MCF 10A (cell line): ENCODE results near the gene CFAP46. TPM values are rescaled to one million over a fixed set of nuclear protein-coding genes. Genes with fewer than 3 reads are reported as not detected.

Experiments
- BruUV-seq: library from RNA; stranded (reverse); fragments of 400-500 nt; replicated peaks from 2 replicates; lab custom pipeline; 2021; lab: Mats Ljungman, UMichigan
- CTCF ChIA-PET: fragments of 300-600 bp; sonication (Branson Sonifier 250); formaldehyde crosslinking; extraction: SDS; loops from one replicate; lab custom pipeline; 2021; ENCODE audit warnings: antibody characterized with exemption, inconsistent platforms; lab: Yijun Ruan, JAX
- POLR2A ChIA-PET: fragments of 300-600, 350-650 bp; sonication (Branson Sonifier 250); formaldehyde crosslinking; extraction: SDS; loops from one replicate; lab custom pipeline; 2020; ENCODE audit warnings: antibody characterized with exemption, inconsistent platforms; lab: Yijun Ruan, JAX
- DNase-seq: peaks from one replicate; pipeline ENCODE4 v3.0.0-alpha.2; 2018; ENCODE audit not compliant: unreplicated experiment
- H3K27ac Mint-ChIP-seq: one replicate; pipeline ENCODE4 v1.8.0; 2022; ENCODE audit warnings: mild to moderate bottlenecking, low read depth, mixed read lengths; ENCODE audit not compliant: unreplicated experiment
- H3K27me3 Mint-ChIP-seq: one replicate; pipeline ENCODE4 v1.8.0; 2022; ENCODE audit warnings: mixed read lengths; ENCODE audit not compliant: insufficient read depth, unreplicated experiment
- H3K36me3 Mint-ChIP-seq: one replicate; pipeline ENCODE4 v1.8.0; 2022; ENCODE audit warnings: mild to moderate bottlenecking, moderate library complexity, mixed read lengths; ENCODE audit not compliant: insufficient read depth, unreplicated experiment
- H3K4me1 Mint-ChIP-seq: one replicate; pipeline ENCODE4 v1.8.0; 2022; ENCODE audit warnings: mixed read lengths; ENCODE audit not compliant: insufficient read depth, unreplicated experiment
- H3K4me3 Mint-ChIP-seq: one replicate; pipeline ENCODE4 v1.8.0; 2022; ENCODE audit warnings: mild to moderate bottlenecking, moderate library complexity, mixed read lengths; ENCODE audit not compliant: unreplicated experiment
- H3K9me3 Mint-ChIP-seq: one replicate; pipeline ENCODE4 v1.8.0; 2022; ENCODE audit warnings: mixed read lengths; ENCODE audit not compliant: unreplicated experiment
- intact Hi-C: fragments of 100-400 bp; cut with micrococcal nuclease; formaldehyde crosslinking; loops from 2 replicates; pipeline ENCODE4 v1.14.1; 2022
- total RNA-seq: library from RNA; stranded (reverse); gene quantifications from 2 replicates; pipeline ENCODE4 v1.2.3, GENCODE V29; 2022
- TF ChIP-seq, protein P1 (sequence below): fragments of 200-600 bp; IDR thresholded peaks from one replicate; pipeline ENCODE4 v1.8.0; 2022; ENCODE audit warnings: antibody characterized with exemption, mild to moderate bottlenecking; ENCODE audit not compliant: unreplicated experiment

Gene CFAP46
- total RNA-seq, 1 experiment from 2014 or later, result 0.33 TPM

DNA sequence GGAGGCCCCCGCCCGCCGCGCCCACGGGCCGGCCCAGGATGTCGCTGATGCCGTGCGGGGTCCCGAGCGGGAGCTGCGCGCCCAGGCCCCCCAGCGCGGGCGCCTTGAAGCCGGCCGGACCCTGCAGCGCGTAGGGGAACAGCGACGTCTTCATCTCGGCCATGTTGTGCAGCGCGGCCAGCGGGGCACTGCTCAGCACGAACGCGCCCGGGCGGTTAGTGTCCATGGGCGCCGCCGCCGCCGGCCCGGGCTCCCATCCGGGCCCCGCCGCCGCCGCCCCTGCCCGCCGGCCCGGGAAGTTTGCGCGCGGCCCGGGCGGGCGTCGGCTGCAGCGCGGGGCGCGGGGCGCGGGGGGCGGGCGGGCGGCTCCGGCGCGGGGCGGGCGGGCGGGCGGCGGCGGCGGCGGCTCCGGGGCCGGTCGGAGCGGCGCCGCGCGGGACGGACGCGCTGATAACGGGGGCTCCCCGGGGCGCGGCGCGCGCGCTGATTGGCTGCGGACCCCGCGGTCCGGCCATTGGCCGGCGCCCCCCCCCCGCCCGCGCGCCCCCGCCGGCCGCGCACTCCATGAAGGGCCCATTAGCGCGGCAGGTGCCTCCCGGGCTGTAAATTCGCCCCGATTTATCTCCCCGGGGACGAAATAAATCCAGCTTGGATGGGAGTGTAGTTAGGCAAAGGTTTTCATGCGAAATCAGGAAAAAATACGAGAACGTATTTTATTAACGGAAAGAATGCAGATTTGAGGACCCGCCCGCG is 156.5 kb downstream of the CFAP46 start, which contains the start of gene NKX6-2:
TSS of gene NKX6-2 (minus strand) at position 425 of the 753 bp plus-strand sequence. CDS start at position 226, 199 bp downstream.
- ChIA-PET POLR2A (no interaction called here), CTCF (no interaction called here)
- BruUV-seq, result no TSS peak
- no peak for DNase-seq
- no peaks in the 10 kb centered on the region for H3K4me1 Mint-ChIP-seq
- H3K27me3 Mint-ChIP-seq, result no peaks in the 10 kb centered on the region
- no peak within 1 kb of the TSS for H3K4me3 Mint-ChIP-seq
- TF ChIP-seq, protein P1, sequence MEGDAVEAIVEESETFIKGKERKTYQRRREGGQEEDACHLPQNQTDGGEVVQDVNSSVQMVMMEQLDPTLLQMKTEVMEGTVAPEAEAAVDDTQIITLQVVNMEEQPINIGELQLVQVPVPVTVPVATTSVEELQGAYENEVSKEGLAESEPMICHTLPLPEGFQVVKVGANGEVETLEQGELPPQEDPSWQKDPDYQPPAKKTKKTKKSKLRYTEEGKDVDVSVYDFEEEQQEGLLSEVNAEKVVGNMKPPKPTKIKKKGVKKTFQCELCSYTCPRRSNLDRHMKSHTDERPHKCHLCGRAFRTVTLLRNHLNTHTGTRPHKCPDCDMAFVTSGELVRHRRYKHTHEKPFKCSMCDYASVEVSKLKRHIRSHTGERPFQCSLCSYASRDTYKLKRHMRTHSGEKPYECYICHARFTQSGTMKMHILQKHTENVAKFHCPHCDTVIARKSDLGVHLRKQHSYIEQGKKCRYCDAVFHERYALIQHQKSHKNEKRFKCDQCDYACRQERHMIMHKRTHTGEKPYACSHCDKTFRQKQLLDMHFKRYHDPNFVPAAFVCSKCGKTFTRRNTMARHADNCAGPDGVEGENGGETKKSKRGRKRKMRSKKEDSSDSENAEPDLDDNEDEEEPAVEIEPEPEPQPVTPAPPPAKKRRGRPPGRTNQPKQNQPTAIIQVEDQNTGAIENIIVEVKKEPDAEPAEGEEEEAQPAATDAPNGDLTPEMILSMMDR, result no peak
- H3K36me3 Mint-ChIP-seq, result peaks cover 11% of the 10 kb centered on the region
- no peak within 1 kb of the TSS for H3K27ac Mint-ChIP-seq
- intact Hi-C loops, result no loop called here
- no peaks in the 10 kb centered on the region for H3K9me3 Mint-ChIP-seq

DNA sequence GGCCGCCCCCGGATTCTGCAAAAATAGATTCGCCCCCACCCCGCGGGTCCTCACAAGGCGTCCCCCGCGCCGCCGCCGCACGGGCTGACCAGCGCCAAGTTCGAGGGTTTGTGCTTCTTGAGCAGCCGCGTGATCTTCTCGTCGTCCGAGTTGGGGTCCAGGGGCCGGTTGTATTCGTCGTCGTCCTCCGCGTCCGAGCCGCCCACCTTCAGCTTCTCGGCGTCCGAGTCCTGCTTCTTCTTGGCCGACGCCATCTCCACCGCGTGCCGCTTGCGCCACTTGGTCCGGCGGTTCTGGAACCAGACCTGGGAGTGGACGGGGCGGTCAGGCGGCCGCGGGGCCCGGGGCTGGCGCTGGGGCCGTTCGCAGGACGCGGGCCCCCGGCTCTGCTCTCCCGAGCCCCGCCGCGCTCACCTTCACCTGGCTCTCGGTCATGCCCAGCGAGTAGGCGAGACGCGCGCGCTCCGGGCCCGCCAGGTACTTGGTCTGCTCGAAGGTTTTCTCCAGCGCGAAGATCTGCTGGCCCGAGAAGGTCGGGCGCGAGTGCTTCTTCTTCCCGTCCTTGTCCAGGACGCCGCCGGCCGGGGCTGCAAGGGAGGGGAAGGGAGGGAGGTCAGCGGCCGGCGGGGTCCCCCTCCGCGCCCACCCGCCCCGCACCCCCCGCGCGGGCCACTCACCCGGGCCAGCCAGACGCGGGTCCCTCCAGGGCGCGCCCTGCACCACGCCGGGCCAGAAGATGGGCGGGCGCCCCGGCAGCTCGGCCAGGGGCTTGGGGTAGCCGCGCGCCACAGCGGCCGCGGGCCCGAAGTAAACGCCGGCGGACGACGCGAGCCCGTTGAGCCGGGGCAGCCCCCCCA is 157.3 kb downstream of the CFAP46 start:
- Mint-ChIP-seq H3K9me3 (no peaks in the 10 kb centered on the region), H3K4me1 (no peaks in the 10 kb centered on the region), H3K27ac (no peak overlapping the region), H3K4me3 (no peak overlapping the region), H3K36me3 (peaks cover 11% of the 10 kb centered on the region), H3K27me3 (no peaks in the 10 kb centered on the region)
- TF ChIP-seq, protein P1, result no peak
- intact Hi-C loops, result no loop called here
- BruUV-seq, result no TSS peak
- DNase-seq, result no peak
- CTCF ChIA-PET, result no interaction called here
- POLR2A ChIA-PET, result no interaction called here

DNA sequence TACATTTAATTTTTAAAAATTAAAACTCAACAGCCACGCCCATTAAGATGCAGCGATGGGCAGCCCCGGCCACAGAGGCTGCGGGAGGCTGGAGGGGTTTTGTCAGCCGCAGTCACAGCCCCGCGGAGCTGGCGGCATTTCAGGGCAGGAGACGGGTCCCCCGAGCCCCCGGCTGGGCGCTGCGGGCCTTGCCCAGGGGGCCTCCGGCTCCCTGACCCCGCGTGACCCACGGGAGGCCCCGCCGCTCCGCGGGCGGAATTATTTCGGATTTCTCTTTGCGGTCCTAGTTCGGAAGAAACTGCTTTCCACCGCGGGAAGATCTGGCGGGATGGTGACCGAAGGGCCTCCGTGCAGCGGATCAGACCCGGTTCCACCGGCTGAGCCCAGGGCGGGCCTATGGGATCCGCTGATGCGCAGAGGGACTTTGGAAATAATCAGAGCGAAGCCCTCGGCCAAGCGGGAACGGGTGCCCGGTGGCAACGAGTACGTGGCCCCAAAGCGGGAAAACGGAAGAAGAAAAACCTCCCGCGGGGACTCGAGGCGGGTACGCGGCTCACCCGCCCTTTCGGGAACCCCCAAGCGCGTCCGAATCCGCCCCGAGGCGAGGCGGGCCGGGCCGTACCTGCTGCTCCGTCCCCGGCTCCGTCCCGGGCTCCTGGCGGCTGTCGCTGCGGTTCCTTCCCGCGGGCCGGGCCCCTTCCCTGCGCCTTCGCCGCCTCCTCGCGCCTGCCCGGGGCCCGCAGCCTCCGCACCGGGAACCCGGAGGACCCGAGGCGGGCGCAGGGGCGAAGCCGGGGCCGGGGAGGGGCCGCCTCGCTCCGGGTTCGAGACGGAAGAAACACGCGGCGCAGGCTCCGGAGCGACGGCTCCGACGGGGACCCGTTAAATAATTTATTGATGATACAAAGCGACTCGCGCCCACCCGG is 158.2 kb downstream of the CFAP46 start:
- Mint-ChIP-seq H3K4me3 (no peak overlapping the region), H3K27me3 (no peaks in the 10 kb centered on the region), H3K4me1 (no peaks in the 10 kb centered on the region), H3K27ac (no peak overlapping the region), H3K9me3 (no peaks in the 10 kb centered on the region), H3K36me3 (peaks cover 11% of the 10 kb centered on the region)
- no TSS peak for BruUV-seq
- POLR2A ChIA-PET, result no interaction called here
- no peak for DNase-seq
- TF ChIP-seq, protein P1, result no peak
- intact Hi-C loops, result no loop called here
- CTCF ChIA-PET, result no interaction called here
